ENCODE measurements around the gene KCNJ18.
"Not testable (repeated sequence)": the region's sequence is repeated elsewhere in the genome, so short reads cannot be mapped to it uniquely, and the experiment has no call there.

KCNJ18 gene

GRCh38 chr17:21737015-21737580 is 44.8 kb downstream of the KCNJ18 start:
- DNase-seq = peak; percentile 58

- not testable (repeated sequence) for DNase-seq
Observed at GRCh38 chr17:21738241-21738640, 45.9 kb downstream of the KCNJ18 start.

GRCh38 chr17:21738877-21739474 is 46.7 kb downstream of the KCNJ18 start:
- peak; percentile 70 for DNase-seq

- DNase-seq = not testable (repeated sequence)
Observed at GRCh38 chr17:21739485-21739884, 47.2 kb downstream of the KCNJ18 start.

GRCh38 chr17:21740836-21741235 is 48.5 kb downstream of the KCNJ18 start:
- DNase-seq = not testable (repeated sequence)

- DNase-seq = not testable (repeated sequence)
Observed at GRCh38 chr17:21741520-21741919, 49.2 kb downstream of the KCNJ18 start.

GRCh38 chr17:21742326-21742725 is 50.0 kb downstream of the KCNJ18 start:
- peak; percentile 81 for DNase-seq

- DNase-seq = peak; percentile 37
Observed at GRCh38 chr17:21744151-21744550, 51.8 kb downstream of the KCNJ18 start.

GRCh38 chr17:21744621-21745020 is 52.3 kb downstream of the KCNJ18 start:
- DNase-seq = not testable (repeated sequence)

- not testable (repeated sequence) for DNase-seq
Observed at GRCh38 chr17:21745385-21746054, 53.2 kb downstream of the KCNJ18 start.

GRCh38 chr17:21746415-21746814 is 54.1 kb downstream of the KCNJ18 start:
- not testable (repeated sequence) for DNase-seq

- DNase-seq = not testable (repeated sequence)
Observed at GRCh38 chr17:21747195-21747915, 55.0 kb downstream of the KCNJ18 start.

GRCh38 chr17:21748686-21749085 is 56.4 kb downstream of the KCNJ18 start:
- DNase-seq = not testable (repeated sequence)

- DNase-seq = not testable (repeated sequence)
Observed at GRCh38 chr17:21749696-21750531, 57.6 kb downstream of the KCNJ18 start.

GRCh38 chr17:21751111-21751510 is 58.8 kb downstream of the KCNJ18 start:
- DNase-seq = not testable (repeated sequence)

Measured in RPMI8226 (cell line).